Small intestine (tissue), 7 donors: ENCODE results near the gene TNNI3K. TPM values are rescaled to one million over a fixed set of nuclear protein-coding genes. Genes with fewer than 3 reads are reported as not detected.

ENCODE experiments used
- DNase-seq, 2 donors: peaks; one replicate each; pipeline versions ENCODE4 v3.0.0 to v3.0.0-alpha.2; 2013
- FAIRE-seq: peaks from 2 replicates; lab custom pipeline; 2012; peaks lifted over from hg19 to GRCh38; lab: Jason Lieb, UNC
- H3K27ac ChIP-seq, 3 donors: one replicate each; pipeline ENCODE4 v1.5.1; 2013; ENCODE audit warnings: low read length in 2 of 3, mild to moderate bottlenecking in 2 of 3, control low read depth in 1 of 3, inconsistent platforms in 1 of 3, low read depth in 1 of 3, moderate library complexity in 1 of 3
- H3K27me3 ChIP-seq, 3 donors: one replicate each; pipeline ENCODE4 v1.6.1; 2013; ENCODE audit warnings: low read length in 3 of 3, inconsistent platforms in 1 of 3; ENCODE audit not compliant: control insufficient read depth in 3 of 3, insufficient read depth in 3 of 3
- H3K36me3 ChIP-seq, 3 donors: one replicate each; pipeline ENCODE4 v1.6.1; 2013; ENCODE audit warnings: low read length in 3 of 3, inconsistent platforms in 1 of 3, low read depth in 1 of 3, mild to moderate bottlenecking in 1 of 3, moderate library complexity in 1 of 3; ENCODE audit not compliant: control insufficient read depth in 3 of 3, insufficient read depth in 2 of 3
- H3K4me1 ChIP-seq, 3 donors: one replicate each; pipeline ENCODE4 v1.6.1; 2013; ENCODE audit warnings: low read length in 2 of 3, inconsistent platforms in 1 of 3, low read depth in 1 of 3, mild to moderate bottlenecking in 1 of 3, moderate library complexity in 1 of 3; ENCODE audit not compliant: control insufficient read depth in 3 of 3, insufficient read depth in 2 of 3
- H3K4me3 ChIP-seq, 3 donors: one replicate each; pipeline ENCODE4 v1.5.1; 2013; ENCODE audit warnings: low read length in 3 of 3, control low read depth in 1 of 3, inconsistent platforms in 1 of 3, low read depth in 1 of 3, mild to moderate bottlenecking in 1 of 3, moderate library complexity in 1 of 3
- H3K9me3 ChIP-seq, 2 donors: one replicate each; pipeline ENCODE4 v1.6.1; 2013; ENCODE audit warnings: low read depth in 1 of 2, low read length in 1 of 2; ENCODE audit not compliant: control insufficient read depth in 2 of 2, insufficient read depth in 1 of 2
- WGBS, 3 donors: extraction: QIAGEN DNeasy Blood & Tissue Kit; methylation state at CpG; one replicate each; pipeline ENCODE4 v1.1.7; 2013; 5-methylcytosine and 5-hydroxymethylcytosine counted together
- polyA plus RNA-seq, 4 donors: library from polyadenylated mRNA; stranded (reverse) in 3 of 4; unstranded in 1 of 4; fragments of 200-250 nt in 3 of 4; fragments of 120-200 nt in 1 of 4; gene quantifications; one replicate each; pipeline versions ENCODE4 v1.2.1 to v1.2.3, GENCODE V29; 2013
- donor health status: healthy with polysubstance abuse.
- donor health status: control.
- donor health status: control.
- donor health status: Bipolar disorder and iron deficiency.
- donor health status: healthy.

Gene TNNI3K
- polyA plus RNA-seq, 4 donors, result 0.24 to 0.32 TPM; not detected in 2

DNA sequence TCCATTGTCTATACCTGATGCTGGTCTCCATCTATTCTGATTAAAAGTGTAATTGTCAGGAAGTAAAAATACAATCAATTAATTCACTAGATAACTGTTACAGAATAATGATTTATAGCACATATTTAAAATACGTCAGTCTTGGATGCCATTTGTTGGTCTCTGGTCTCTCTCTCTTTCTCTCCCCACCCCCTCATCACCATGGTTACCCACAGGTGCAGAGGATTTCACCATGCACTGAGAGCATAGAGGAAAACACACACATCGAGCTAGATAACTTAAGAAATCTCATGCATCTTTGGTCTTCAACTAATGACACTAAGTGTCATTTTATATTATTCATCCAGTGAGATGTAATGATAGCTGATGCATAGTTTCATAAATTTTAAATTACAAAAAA lies 243.8 kb downstream of the TNNI3K start:
- DNase-seq (no peak), FAIRE-seq (no peak)
- Histone ChIP-seq H3K4me1 (no peaks in the 10 kb centered on the region), H3K27me3 (peaks cover 0 to 2% (median 0%) of the 10 kb centered on the region in 3 donors), H3K27ac (no peak overlapping the region), H3K9me3 (no peaks in the 10 kb centered on the region), H3K4me3 (no peak overlapping the region), H3K36me3 (no peaks in the 10 kb centered on the region)
- 19 to 64% (median 38%) methylated on average over 2 of the region's 2 CpGs for WGBS, 3 donors

DNA sequence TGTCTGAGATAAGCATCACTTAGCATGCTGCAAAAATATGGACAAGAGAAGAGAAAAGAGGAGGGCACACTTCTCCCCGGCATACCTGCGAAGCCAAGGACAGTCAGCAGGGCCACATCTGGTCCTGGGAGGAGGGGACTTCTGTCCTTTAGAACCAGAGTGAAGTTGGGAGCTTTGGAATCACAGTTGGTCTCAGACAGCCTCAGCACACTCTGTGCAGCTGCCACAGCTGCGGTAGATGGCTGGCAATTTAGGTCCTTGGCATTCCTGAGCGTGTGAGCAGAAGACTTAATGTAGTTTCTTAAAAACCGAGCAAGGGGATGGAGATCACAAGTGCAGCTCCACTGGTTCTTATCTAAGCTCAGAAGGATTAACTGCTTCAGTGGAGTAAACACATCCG lies 244.9 kb downstream of the TNNI3K start:
- no peak for DNase-seq
- no peak for FAIRE-seq
- WGBS, 3 donors, result 71 to 74% (median 71%) methylated on average over 6 of the region's 6 CpGs

DNA sequence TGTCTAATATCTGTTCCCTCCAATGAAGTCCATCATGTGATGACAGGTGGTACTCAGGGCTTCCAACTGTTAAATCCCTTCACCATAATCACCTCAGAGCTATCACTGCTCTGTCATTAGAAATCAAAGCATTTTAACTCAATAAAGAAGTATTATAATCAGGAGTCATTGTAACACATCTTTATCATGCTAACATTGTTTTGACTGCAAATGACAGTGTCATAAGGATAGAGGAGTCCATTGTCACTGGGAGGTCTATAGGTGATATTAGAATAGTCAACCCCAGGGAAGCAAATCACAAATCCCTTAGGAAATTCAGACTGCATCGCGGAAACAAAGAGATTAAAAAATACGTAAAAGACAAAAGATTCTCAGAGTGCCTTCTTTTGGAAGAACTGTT lies 246.4 kb downstream of the TNNI3K start:
- Histone ChIP-seq H3K4me1 (no peaks in the 10 kb centered on the region), H3K27ac (no peak overlapping the region), H3K36me3 (no peaks in the 10 kb centered on the region), H3K27me3 (peaks cover 0 to 2% (median 0%) of the 10 kb centered on the region in 3 donors), H3K4me3 (no peak overlapping the region), H3K9me3 (no peaks in the 10 kb centered on the region)
- 82 to 91% (median 82%) methylated on average over 3 of the region's 3 CpGs for WGBS, 3 donors
- no peak for DNase-seq
- no peak for FAIRE-seq

More for the DNA sequence above, 244.9 kb downstream of the TNNI3K start:
- Histone ChIP-seq H3K27ac (no peak overlapping the region), H3K4me3 (no peak overlapping the region), H3K27me3 (peaks cover 0 to 2% (median 0%) of the 10 kb centered on the region in 3 donors), H3K36me3 (no peaks in the 10 kb centered on the region), H3K9me3 (no peaks in the 10 kb centered on the region), H3K4me1 (no peaks in the 10 kb centered on the region)

DNA sequence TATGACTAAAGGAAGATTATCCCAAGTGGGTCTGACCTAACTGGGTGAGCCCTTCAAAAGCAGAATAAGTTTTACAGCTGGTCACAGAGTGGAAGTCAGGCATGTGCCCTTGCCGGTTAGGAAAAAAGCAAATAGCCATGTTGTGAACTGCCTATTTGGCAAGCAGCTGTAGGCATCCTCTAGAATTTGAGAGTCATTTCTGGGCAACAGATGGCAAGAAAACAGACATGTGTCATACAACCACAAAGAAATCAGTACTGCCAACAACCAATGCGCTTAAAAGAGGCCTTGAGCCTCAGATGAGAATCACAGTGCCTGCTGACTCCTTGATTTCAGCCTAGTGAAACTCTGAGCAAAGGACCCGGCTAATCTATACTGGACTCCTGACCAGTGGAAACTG lies 250.4 kb downstream of the TNNI3K start:
- DNase-seq (no peak), FAIRE-seq (no peak)
- Histone ChIP-seq H3K4me1 (no peaks in the 10 kb centered on the region), H3K9me3 (no peaks in the 10 kb centered on the region), H3K27ac (no peak overlapping the region), H3K36me3 (no peaks in the 10 kb centered on the region), H3K4me3 (no peak overlapping the region), H3K27me3 (no peaks in the 10 kb centered on the region)
- WGBS, 3 donors, result 76 to 84% (median 84%) methylated on average over 3 of the region's 3 CpGs

DNA sequence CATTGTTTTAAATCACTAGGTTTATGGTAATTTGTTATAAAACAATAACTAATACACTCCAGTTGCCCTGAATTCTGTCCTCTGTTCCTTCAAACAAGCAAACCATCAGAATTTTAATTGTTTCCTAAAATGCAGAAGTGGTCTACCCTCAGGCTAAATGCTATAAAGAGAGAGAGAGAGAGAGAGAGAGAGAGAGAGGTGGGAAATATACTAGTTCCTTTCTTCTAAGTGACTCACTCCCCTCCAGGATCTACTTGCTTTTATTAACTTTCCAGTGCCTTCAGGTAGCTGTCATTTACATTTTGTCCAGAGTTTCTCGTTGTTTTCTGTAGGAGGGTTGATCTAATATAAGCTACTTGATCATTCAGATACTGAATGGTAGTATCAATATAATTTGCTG lies 250.8 kb downstream of the TNNI3K start:
- Histone ChIP-seq H3K27me3 (no peaks in the 10 kb centered on the region), H3K9me3 (no peaks in the 10 kb centered on the region), H3K27ac (no peak overlapping the region), H3K36me3 (no peaks in the 10 kb centered on the region), H3K4me1 (no peaks in the 10 kb centered on the region), H3K4me3 (no peak overlapping the region)
- DNase-seq (no peak), FAIRE-seq (no peak)
- 19 to 67% (median 22%) methylated on average over 1 of the region's 1 CpG for WGBS, 3 donors

DNA sequence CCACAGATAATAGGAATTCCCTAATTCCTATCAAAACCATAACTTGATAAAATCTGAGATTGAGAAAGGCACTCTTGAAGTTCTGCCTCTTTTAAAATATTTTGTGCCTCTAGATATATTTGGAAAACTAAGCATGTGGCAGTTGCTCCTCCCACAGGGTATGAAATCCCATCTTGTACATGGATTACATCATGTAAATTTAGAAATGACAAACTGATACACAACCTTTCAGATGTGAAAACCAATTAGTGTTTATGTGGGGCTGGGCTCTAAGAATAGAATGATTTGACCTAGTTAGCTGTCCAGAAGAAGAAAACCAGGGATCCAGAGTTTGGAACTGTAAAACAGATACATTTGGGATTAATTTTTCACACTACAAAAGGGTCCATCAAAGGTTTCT lies 261.5 kb downstream of the TNNI3K start:
- H3K9me3 ChIP-seq, result no peaks in the 10 kb centered on the region
- no peaks in the 10 kb centered on the region for H3K36me3 ChIP-seq
- no peak overlapping the region for H3K27ac ChIP-seq
- no peak for FAIRE-seq
- H3K4me1 ChIP-seq, result no peaks in the 10 kb centered on the region
- DNase-seq, result no peak
- H3K4me3 ChIP-seq, result no peak overlapping the region
- H3K27me3 ChIP-seq, result no peaks in the 10 kb centered on the region

DNA sequence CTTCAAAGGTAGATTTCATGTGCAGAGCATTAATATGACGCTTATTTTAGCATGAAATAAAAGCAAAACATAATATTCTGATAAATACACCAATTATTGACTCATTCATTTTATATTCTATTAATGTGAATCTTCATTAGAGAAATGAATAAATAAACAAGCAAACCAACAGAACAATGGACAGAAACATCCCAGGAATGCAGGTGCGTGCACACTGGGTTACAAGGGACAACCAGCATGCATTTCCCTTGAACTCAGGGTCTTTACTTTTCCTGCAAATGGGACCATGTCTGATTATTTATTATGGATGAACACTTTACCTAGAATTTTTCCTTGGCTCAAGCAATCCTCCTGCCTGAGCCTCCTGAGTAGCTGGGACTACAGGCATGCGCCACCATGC lies 263.7 kb downstream of the TNNI3K start:
- Histone ChIP-seq H3K36me3 (no peaks in the 10 kb centered on the region), H3K4me3 (no peak overlapping the region), H3K27ac (no peak overlapping the region), H3K9me3 (no peaks in the 10 kb centered on the region), H3K27me3 (no peaks in the 10 kb centered on the region), H3K4me1 (no peaks in the 10 kb centered on the region)
- FAIRE-seq (no peak), DNase-seq (no peak)
- WGBS, 3 donors, result 77 to 87% (median 79%) methylated on average over 3 of the region's 3 CpGs

DNA sequence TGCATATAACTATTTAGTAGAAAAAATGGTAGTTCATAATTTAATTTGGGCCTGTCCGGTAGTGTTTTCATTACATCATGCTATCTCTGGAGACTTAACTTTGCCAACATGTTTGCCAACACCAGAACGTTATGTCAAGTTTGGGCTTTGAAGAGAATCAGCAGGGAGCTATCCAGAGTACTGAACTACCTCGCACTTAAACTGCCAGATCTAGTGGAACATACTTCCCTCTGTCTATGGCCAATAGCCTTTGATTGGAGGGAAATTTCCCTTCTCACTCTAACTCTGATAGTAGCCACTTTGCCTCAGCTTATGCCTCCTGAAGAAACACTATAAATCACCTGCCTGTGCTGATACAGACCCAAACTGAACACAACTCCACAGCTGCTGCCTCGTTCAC lies 267.2 kb downstream of the TNNI3K start:
- H3K36me3 ChIP-seq, result no peaks in the 10 kb centered on the region
- no peaks in the 10 kb centered on the region for H3K9me3 ChIP-seq
- no peak overlapping the region for H3K4me3 ChIP-seq
- DNase-seq, result peak in 1 of 2 donors; percentile 30
- no peaks in the 10 kb centered on the region for H3K4me1 ChIP-seq
- H3K27ac ChIP-seq, result no peak overlapping the region
- 34 to 41% (median 39%) methylated on average over 4 of the region's 4 CpGs for WGBS, 3 donors
- no peaks in the 10 kb centered on the region for H3K27me3 ChIP-seq
- FAIRE-seq, result no peak

DNA sequence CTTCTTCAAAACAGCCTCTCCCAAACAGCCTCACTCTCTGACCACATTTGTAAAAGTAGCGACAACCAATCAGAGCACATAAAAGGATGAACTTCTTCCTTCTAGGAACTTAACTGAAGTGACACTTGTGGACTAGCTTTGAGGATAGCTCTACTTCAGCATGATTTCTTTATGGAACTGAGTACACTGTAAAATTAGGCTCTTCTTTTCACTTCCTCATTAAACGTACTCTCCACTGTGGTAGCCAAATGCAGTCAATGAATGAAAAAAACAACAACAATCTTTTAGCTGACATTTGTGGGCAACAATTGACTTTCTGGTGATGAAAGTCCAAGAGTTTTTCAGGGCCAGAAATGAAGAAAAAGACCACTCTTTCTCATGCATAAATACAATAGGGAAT lies 267.7 kb downstream of the TNNI3K start:
- H3K4me3 ChIP-seq, result no peak overlapping the region
- H3K4me1 ChIP-seq, result no peaks in the 10 kb centered on the region
- H3K9me3 ChIP-seq, result no peaks in the 10 kb centered on the region
- no peaks in the 10 kb centered on the region for H3K36me3 ChIP-seq
- DNase-seq (no peak), FAIRE-seq (no peak)
- H3K27ac ChIP-seq, result no peak overlapping the region
- no peaks in the 10 kb centered on the region for H3K27me3 ChIP-seq
- WGBS, 3 donors, result 74 to 81% (median 77%) methylated on average over 2 of the region's 2 CpGs
